Measurements from ENCODE around the gene INAVA. TPM values are rescaled to one million over a fixed set of nuclear protein-coding genes. Genes with fewer than 3 reads are reported as not detected.
"Not testable (repeated sequence)": the region's sequence is repeated elsewhere in the genome, so short reads cannot be mapped to it uniquely, and the experiment has no call there.

INAVA gene
- total RNA-seq, 1 donor from 2014 or later = 28.7 TPM

- TF ChIP-seq CTCF (IDR thresholded peaks at IDR 0.05; ENCODE audit: insufficient read depth, low read length, severe bottlenecking) = no peak
- no peak for DNase-seq (ENCODE audit: low read depth)
- H3K4me3 ChIP-seq (ENCODE audit: low read depth, low read length) = no peak overlapping the region
- H3K36me3 ChIP-seq (ENCODE audit: control insufficient read depth, insufficient read depth, low read length) = peaks cover 2% of the 10 kb centered on the region
- FAIRE-seq = no peak
- H3K27me3 ChIP-seq (ENCODE audit: control insufficient read depth, insufficient read depth, low read length) = no peaks in the 10 kb centered on the region
Observed at GRCh38 chr1:200962631-200963030, 67.9 kb downstream of the INAVA start.

- DNase-seq (ENCODE audit: low read depth) = peak; percentile 82
- no peaks in the 10 kb centered on the region for H3K36me3 ChIP-seq (ENCODE audit: control insufficient read depth, insufficient read depth, low read length)
- no peak overlapping the region for H3K4me3 ChIP-seq (ENCODE audit: low read depth, low read length)
- FAIRE-seq = peak; percentile 36
- TF ChIP-seq CTCF (IDR thresholded peaks at IDR 0.05; ENCODE audit: insufficient read depth, low read length, severe bottlenecking) = no peak
- H3K27me3 ChIP-seq (ENCODE audit: control insufficient read depth, insufficient read depth, low read length) = no peaks in the 10 kb centered on the region
Observed at GRCh38 chr1:200963076-200963475, 68.4 kb downstream of the INAVA start.

GRCh38 chr1:200963888-200964287 is 69.2 kb downstream of the INAVA start:
- H3K4me3 ChIP-seq (ENCODE audit: low read depth, low read length); H3K27me3 ChIP-seq (ENCODE audit: control insufficient read depth, insufficient read depth, low read length); DNase-seq (ENCODE audit: low read depth); FAIRE-seq; H3K36me3 ChIP-seq (ENCODE audit: control insufficient read depth, insufficient read depth, low read length): not testable (repeated sequence)

Other genes with a start within 250 kb of the INAVA start
- gene DDX59, start 225.0 kb upstream of the INAVA start, total RNA-seq = 12.7 and 12.9 TPM in 2 replicates
- 75.0 and 96.9 TPM in 2 replicates for gene CAMSAP2, start 156.0 kb upstream of the INAVA start, total RNA-seq
- gene GPR25, start 21.9 kb upstream of the INAVA start, total RNA-seq = not detected in 2 replicates
- 4.2 and 5.6 TPM in 2 replicates for gene KIF21B, start 128.8 kb downstream of the INAVA start, total RNA-seq
- gene CACNA1S, start 217.5 kb downstream of the INAVA start, total RNA-seq = not detected in 2 replicates
- under 0.01 and 0.13 TPM in 2 replicates for gene ASCL5, start 232.3 kb downstream of the INAVA start, total RNA-seq

Data from bronchial epithelial cell (primary cell).